Measurements from ENCODE around the gene TEAD4.

Gene TEAD4

GRCh38 chr12:2960996-2961616, 1.9 kb downstream of the TEAD4 start:
- no peak for DNase-seq

- DNase-seq = no peak
Observed at GRCh38 chr12:2961705-2962104, 2.5 kb downstream of the TEAD4 start.

- no peak for DNase-seq
Observed at GRCh38 chr12:2963154-2963759, 4.1 kb downstream of the TEAD4 start.

GRCh38 chr12:2963760-2964292, 4.6 kb downstream of the TEAD4 start:
- DNase-seq = no peak

GRCh38 chr12:2967651-2968050, 8.5 kb downstream of the TEAD4 start:
- DNase-seq = no peak

- no peak for DNase-seq
Observed at GRCh38 chr12:2970744-2971143, 11.5 kb downstream of the TEAD4 start.

- no peak for DNase-seq
Observed at GRCh38 chr12:2973566-2973965, 14.4 kb downstream of the TEAD4 start.

- DNase-seq = no peak
Observed at GRCh38 chr12:2974560-2974971, 15.4 kb downstream of the TEAD4 start.

- no peak for DNase-seq
Observed at GRCh38 chr12:2976581-2976996, 17.4 kb downstream of the TEAD4 start.

GRCh38 chr12:2977776-2978175, 18.6 kb downstream of the TEAD4 start:
- DNase-seq = no peak

- no peak for DNase-seq
Observed at GRCh38 chr12:2979806-2980205, 20.6 kb downstream of the TEAD4 start.

- no peak for DNase-seq
Observed at GRCh38 chr12:2980630-2981029, 21.4 kb downstream of the TEAD4 start.

- no peak for DNase-seq
Observed at GRCh38 chr12:2982361-2982760, 23.2 kb downstream of the TEAD4 start.

- no peak for DNase-seq
Observed at GRCh38 chr12:2984249-2984648, 25.1 kb downstream of the TEAD4 start.

- no peak for DNase-seq
Observed at GRCh38 chr12:2984698-2985097, 25.5 kb downstream of the TEAD4 start.

GRCh38 chr12:2986876-2987275, 27.7 kb downstream of the TEAD4 start:
- DNase-seq = no peak

GRCh38 chr12:2988494-2988893, 29.3 kb downstream of the TEAD4 start:
- DNase-seq = no peak

GRCh38 chr12:2992724-2993123, 33.5 kb downstream of the TEAD4 start:
- DNase-seq = no peak

- DNase-seq = no peak
Observed at GRCh38 chr12:2997989-2998670, 38.9 kb downstream of the TEAD4 start.

- no peak for DNase-seq
Observed at GRCh38 chr12:2998789-2999264, 39.6 kb downstream of the TEAD4 start.

- DNase-seq = no peak
Observed at GRCh38 chr12:2999265-2999841, 40.2 kb downstream of the TEAD4 start.

- no peak for DNase-seq
Observed at GRCh38 chr12:3000548-3001275, 41.5 kb downstream of the TEAD4 start.

- no peak for DNase-seq
Observed at GRCh38 chr12:3002646-3003045, 43.4 kb downstream of the TEAD4 start.

Data from activated CD4-positive, CD25-positive, alpha-beta regulatory T cell (primary cell).